HG03521 (cell line): ENCODE data around the gene CTAGE1.
"Not testable (repeated sequence)": the region's sequence is repeated elsewhere in the genome, so short reads cannot be mapped to it uniquely, and the experiment has no call there.

Experiments used
- ATAC-seq: cut with Tn5 transposase; IDR thresholded peaks from one replicate; pipeline ENCODE4 v1.9.1; 2021; ENCODE audit warnings: mild to moderate bottlenecking, moderate library complexity; ENCODE audit not compliant: unreplicated experiment

CTAGE1 gene, protein sequence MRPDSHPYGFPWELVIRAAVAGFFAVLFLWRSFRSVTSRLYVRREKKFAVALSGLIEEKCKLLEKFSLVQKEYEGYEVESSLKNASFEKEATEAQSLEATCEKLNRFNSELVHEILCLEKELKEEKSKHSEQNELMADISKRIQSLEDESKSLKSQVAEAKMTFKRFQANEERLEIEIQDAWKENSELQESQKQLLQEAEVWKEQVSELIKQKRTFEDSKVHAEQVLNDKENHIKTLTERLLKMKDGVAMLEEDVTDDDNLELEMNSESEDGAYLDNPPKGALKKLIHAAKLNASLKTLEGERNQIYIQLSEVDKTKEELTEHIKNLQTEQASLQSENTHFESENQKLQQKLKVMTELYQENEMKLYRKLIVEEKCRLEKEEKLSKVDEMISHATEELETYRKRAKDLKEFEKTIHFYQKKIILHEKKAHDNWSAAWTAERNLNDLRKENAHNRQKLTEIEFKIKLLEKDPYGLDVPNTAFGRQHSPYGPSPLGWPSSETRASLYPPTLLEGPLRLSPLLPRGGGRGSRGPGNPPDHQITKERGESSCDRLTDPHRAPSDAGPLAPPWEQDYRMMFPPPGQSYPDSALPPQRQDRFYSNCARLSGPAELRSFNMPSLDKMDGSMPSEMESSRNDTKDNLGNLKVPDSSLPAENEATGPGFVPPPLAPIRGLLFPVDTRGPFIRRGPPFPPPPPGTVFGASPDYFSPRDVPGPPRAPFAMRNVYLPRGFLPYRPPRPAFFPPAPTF

DNA sequence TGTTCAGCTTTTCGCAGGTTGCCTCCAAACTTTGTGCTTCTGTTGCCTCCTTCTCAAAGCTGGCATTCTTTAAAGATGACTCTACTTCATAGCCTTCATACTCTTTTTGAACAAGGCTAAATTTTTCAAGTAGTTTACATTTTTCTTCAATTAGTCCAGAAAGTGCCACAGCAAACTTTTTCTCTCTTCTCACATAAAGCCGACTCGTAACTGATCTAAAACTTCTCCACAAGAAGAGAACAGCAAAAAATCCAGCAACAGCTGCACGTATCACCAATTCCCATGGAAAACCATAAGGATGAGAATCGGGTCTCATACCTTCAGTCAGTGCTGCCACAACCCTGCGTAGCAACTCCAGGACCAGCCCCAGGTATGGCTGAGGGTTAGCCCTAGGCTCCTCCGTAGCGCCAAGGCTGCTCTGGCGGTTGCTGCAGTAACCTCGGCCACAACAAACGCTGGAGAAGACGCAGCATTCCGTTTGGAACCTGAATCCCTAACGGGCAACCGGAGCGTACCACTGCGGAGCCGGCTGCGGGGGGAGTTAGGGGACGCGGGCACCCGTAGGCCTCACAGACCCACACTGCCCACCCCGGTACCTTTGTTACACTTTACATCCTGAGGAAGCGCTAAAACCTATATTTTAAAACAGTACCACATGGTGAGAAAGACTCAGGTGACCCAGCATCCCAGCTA is at the start of gene CTAGE1:
Gene CTAGE1 (minus strand): TSS at position 420 of the 693 bp plus-strand sequence. CDS start 104 bp downstream, at position 316.
- ATAC-seq = no peak

DNA sequence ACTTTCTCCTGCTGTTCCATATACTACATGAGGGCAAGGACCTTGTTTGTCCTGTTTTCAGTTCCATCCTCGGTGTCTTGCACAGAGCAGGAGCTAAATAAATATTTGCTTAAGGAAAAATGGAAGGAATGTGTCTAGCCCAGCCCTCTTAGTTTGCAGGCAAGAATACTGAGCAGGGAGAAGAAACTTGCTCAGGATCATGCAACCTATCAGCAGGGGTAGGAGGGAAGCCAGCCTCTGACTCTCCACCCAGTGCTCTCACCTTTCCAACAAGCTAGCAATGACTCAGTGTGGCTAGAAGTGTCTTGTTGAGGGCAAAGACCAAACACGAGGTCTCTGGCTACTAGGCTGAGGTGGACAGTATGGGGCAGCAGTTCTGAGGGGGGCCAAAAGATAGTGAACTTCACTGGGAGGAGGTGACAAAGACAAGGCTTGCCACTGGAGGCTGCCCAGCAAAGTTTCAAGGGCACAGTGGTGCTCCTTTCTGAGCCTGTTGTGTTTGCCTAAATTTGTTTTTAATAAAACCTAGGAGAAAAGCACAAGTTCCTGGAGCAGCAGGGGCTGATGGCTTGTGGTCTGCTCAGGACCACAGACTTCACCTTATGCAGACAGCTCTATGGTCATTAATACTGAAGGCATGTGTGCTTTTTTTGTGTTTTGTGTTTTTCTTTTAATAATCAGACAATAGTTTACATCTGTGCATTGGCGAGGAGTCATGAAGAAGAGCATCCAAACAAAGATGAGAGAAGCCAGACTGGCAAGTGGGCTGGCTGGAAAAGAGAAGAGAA is 49.1 kb upstream of the CTAGE1 start:
- ATAC-seq = no peak

DNA sequence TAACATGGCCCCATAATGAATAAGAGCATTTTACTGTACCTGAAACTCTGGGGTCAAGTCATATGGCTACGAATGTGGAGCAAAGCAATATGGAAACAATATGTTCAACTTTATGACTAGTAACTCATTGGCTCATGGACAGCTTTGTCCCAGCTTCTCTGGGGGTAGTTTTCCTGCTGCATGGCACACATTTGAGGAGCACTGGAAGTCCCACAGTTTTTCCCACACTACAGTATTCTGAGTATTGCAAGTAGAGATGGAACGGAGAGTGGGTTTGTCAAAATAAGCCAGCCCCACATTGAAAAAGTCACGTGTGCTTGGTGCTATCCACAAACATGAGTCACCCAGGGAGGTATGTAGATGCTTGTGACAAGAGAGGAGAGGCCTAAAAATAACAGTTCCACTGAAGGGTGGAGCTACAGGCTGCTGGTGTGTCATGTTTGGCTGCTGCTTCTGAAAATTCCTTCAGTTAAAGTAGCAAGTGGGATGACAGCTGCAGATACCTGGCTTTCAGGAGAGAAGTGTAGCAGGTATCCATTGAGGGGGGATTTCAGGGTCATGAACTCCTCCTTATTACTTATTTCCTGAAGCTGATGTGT is 48.2 kb upstream of the CTAGE1 start:
- ATAC-seq = no peak

DNA sequence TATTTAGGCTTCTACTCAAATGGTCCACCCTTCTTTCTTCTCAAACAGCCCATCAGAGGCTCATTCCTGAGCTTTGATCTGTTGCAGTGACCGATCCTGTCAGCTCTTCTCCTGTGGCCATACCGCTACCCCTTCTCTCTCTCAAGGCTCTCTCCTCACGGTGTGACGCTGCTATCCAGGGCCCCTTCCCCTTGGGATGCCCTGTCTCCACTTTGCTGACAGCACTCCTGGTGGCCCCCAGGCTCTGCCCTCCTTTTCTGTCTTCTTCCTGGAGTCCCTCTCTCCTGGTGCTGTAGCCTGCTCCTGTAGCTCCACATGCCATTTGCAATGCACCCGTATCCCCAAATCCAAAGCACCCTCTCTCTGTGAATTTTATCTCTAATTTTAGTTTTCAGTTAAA is 45.4 kb upstream of the CTAGE1 start:
- no peak for ATAC-seq

DNA sequence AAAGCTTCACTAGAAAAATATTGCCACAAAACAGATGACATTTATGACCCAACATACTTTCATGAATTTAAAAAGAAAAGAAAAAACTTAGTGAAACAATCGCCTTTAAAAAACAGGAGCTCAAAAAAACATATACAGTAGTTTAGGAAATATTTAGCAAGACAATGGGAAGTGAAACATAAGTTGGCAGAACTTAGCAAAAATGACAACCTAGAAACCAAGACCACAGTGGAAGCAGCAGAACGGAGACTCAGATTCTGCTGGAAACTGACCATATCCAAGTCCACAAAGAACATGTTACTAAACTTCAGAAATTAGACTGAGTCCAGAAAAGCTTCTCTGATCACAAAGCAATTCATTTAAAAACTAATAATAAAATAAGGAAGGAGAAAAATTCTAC is 41.8 kb upstream of the CTAGE1 start:
- no peak for ATAC-seq

DNA sequence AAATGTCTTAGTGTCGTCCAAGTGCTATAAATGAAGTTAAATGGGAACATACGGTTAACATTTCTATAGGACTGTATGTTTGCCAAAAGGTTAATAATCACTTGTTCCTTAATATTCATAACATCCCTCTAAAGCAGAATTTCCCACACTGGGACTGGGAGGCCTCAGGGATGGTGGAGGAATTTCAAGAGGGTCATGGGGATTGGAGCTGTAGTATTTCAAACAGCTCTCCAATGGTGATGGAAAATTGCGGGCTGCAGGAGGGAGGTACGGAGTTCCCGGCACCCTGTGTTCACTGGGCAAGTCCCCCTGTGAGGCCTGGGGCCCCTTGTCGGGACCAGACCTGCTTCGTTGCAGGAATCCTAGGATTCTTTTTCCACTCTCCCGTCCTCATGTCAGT is 39.8 kb upstream of the CTAGE1 start:
- no peak for ATAC-seq

DNA sequence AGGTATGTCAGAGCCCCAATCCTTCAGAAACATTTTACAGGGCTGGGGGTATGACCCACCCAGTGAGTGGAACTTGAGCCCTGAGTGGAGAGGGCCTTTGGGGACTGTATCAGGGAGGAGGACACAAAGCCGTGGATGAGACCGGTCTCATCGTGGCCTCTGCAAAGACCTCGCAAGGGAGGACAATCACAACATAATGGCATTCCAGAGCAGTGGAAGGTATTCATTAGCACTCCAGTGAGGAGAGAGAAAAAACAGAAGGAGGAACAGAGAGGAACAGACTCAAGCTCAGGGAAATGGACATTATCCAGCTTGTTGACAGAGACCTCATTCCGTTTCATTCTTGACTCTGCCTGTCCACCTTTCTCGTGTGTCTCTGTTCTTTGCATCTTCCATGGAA is 38.8 kb upstream of the CTAGE1 start:
- ATAC-seq = no peak

DNA sequence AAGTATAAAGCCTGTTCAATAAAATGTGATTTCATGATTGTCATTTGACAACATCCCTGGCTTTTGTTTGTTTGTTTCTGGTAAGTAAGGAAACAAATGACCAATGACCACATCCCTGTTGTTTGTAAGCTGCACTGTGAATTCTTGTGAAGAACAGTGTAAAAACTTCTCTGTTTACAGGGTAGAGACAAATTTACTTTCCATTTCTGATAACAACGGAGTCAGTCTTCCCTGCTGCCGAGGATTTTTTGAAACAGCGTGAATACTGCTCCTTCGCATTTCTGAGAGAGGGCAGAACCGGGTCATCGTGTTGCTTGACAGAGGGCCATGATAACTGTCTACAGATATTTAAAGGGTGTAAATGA is 38.4 kb upstream of the CTAGE1 start:
- ATAC-seq = no peak

DNA sequence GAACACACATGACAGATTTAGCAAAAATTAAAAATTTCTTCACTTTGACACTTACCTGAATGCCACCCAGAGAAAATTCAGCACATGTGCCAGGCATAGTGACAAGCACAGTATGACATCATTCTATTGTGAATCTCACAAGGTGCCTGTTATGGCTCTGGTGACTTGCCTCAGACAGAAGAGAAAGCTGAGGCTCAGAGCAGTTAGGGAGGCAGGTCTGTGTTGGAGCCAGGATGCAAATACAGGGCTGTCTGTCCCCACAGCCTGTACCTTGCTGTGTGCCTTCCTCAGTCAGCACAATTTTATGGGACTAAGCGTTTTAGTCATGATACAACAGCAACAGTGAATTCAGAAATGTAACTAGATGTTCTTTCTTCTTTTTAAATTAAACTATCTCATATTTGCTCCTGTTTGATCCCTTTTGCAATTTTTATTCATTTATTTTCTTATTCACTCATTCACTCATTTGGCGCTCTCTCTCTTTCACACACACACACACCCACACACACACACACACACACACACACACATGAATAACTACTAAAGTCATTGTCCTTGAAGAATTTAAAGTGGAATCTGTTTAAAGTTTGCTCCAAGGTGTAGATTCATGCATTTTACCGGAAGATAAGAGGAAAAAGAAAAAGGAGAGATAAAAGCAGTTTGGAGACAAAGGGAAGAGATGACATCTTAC is 37.9 kb upstream of the CTAGE1 start:
- no peak for ATAC-seq

DNA sequence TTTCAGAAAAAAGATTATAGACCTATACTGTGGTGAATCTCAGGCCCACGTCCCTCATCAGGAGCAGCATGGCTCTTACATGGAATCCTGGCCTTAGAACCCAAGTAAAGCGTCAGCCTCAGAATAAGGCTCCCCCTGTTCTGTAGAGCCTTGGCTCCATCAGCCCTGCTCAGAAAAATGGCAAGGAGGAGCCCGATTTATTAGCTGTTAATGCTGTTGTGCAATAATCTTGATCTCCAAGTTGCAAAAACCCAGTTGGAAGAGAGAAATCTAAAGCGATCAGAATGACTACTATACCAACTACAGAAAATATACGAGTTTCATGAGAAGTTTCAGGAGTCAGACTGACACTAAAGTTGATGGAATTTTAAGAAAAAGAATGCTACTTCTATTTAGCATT is 35.6 kb upstream of the CTAGE1 start:
- no peak for ATAC-seq

DNA sequence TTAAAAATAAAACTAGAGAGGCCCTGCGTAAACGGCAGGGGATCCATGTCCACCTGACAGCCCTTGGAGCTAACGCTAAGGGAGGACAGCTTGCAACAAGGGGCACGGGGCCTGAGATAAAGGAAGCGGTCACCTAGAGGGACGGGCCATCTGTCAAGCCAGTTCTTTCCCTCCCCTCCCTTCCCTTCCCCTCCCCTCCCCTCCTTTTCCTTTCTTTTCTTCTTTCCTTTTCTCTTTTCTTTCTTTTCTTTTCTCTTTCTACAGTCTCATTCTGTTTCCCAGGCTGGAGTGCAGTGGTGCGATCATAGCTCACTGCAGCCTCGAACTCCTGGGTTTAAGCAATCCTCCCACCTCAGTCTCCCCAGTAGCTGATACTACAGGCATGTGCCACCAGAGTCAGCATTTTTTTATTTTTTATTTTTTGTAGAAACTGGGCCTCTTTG is 34.5 kb upstream of the CTAGE1 start:
- no peak for ATAC-seq

DNA sequence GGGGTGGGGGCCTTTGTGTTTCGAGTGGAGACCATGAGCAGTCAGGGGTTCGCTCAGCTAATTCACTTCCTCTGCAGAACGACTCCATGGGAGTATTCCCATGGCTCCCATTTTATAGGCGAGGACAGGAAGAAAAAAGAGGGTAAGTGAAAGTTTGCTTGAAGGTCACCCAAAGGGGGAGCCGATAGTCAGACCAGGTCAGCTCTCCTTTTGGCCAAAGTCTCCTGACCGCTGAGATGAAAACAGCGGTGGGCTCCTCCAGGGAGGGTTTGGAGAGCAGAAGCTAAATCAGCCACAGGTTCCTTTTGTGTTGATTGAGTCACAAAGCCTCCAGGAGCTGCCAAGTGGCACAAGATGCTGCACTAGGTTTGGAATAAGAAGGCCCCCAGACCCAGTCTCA is 34.1 kb upstream of the CTAGE1 start:
- no peak for ATAC-seq

DNA sequence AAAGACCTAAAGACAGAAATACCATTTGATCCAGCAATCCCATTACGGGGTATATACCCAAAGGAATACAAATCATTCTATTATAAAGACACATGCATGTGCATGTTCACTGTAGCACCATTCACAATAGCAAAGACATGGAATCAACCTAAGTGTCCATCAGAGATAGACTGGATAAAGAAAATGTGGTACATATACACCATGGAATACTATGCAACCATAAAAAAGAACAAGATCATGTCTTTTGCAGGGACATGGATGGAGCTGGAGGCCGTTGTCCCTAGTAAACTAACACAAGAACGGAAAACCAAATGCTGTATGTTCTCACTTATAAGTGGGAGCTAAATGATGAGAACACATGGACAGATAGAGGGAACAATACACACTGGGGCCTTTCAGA is 33.1 kb upstream of the CTAGE1 start:
- not testable (repeated sequence) for ATAC-seq

DNA sequence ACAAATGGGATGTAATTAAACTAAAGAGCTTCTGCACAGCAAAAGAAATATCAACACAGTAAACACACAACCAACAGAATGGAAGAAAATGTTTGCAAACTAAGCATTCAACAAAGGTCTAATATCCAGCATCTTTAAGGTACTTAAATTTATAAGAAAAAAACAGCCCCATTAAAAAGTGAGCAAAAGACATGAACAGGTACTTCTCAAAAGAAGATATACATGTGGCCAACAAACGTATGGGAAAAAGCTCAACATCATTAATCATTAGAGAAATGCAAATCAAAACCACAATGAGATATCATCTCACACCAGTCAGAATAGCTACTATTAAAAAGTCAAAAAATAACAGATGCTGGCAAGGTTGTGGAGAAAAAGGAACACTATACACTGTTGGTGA is 32.6 kb upstream of the CTAGE1 start:
- not testable (repeated sequence) for ATAC-seq

DNA sequence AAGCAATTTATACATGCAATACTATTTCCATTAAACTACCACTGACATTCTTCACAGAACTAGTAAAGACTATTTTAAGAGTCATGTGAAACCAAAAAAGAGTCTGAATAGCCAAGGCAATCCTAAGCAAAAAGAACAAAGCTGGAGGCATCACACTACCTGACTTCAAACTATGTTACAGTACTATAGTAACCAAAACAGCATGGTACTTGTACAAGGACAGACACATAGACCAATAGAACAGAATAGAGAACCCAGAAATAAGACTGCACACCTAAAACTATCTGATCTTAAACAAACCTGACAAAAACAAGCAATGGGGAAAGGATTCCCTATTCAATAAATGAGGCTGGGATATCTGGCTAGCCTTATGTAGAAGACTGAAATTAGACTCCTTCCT is 32.0 kb upstream of the CTAGE1 start:
- ATAC-seq = not testable (repeated sequence)

DNA sequence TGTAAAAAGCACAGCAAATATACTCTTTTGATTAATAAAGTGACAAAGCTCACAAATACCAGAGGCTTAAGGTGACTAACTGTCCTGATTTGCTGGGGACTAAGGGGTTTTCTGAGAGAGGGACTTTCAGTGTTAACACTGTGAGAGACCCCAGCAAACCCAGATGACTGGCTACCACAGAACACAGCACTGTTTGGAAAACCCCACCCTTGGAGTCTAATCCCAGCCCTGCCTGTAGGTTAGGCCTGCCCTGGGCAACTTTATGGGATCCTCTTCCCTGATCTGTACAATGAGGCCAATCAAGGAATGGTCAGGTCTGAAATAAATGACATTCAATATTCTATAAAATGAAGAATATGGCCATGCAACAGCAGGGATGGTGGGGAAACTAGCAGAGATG is 30.5 kb upstream of the CTAGE1 start:
- no peak for ATAC-seq

DNA sequence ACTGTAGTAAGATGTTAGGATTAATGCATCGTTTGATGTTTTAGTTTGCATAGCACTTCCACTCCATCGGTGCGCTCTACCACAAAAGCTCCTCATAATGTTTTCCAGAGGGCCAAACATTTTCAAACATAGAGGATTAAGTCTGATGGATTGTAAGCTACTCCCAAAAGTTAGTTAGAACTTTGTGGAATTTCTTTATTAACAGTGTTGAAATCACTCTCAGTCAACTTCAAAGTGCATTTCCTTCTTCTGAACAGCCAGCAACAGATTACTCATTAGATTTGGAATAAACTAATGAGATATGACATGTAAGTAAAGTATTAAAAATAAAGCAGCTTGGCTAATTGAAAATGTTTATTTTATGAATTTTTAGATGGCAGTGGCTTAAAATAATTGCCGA is 30.1 kb upstream of the CTAGE1 start:
- ATAC-seq = no peak

DNA sequence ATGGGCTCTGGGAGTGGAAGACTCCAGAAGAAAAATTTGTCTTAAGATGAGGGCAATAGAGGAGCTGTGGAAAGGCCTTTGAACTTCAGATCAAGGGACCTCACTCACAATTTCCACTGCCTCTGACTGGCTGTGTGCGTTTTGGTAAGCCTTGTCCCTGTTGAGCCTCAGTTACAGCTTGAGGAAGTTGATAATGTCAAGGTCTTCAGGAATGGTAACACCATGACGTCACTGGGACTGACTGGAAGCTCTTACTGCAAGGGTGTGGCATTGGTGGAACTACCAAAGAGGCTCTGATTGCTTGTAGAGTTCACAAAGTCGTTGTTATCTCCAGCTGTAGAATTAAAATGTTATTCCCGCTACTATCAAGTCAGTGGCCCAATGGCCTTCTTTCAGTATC is 29.2 kb upstream of the CTAGE1 start:
- no peak for ATAC-seq

DNA sequence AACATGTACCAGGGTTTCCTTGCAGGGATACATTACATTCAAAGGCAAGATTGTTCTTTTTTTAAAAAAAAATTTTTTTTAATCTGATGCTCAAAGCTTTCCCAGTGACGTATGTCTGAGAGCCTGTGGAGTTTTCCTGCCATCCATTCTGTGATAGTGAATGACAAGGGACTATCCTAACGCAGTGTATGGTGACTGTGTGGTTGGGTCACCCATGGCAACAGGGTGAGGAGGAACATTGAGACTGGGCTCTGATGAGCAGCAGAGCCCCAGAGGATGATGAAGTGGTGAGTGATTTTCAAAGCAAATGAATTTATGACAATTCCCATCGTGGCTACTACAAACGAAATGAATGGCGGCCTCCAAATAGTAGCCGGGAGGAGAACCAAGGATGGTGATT is 28.6 kb upstream of the CTAGE1 start:
- ATAC-seq = no peak

DNA sequence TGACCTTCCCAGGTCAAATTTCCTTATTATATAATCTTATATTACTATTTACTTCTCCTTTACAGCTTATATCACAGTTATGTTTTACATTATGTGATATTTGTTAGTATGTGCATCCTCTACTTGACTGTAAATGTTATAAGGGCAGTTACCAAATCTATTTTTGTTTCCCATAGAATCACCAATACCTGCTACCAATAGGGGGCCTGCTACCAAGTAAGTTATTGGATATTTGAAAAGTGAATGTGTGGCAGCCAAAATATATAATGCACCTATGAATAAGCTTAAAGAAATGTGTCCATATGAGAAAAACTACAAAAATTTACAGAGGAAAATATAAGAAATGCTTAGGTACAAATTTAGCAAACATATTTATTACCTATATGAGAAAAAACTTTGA is 23.9 kb upstream of the CTAGE1 start:
- ATAC-seq = no peak
